ENCODE measurements around the gene STX1B. TPM values are rescaled to one million over a fixed set of nuclear protein-coding genes. Genes with fewer than 3 reads are reported as not detected.

Gene STX1B
- total RNA-seq, 2 experiments from 2014 or later: 3.1 to 3.5 TPM

DNA sequence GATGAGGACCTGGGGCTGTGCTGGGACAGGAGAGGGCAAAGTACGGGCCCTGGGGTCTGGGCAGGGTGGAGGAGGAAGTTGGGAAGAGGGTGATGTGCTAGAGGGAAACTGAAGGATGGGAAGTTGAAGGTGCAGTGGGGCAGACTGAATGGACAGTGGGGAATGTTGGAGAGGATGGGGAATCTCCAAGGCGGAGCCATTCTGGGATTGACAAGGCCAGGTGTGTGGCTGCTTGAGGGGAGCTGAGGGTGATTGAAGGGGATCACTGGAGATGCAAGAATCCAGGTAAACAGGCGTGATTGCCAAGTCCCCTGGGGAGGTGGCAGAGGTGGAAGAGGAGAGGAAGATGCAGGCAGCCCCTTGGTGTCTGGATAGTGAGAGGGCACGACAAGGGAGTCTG lies 34.0 kb downstream of the STX1B start:
- H3K9me3 Mint-ChIP-seq: no peaks in the 10 kb centered on the region
- H3K27me3 Mint-ChIP-seq: no peaks in the 10 kb centered on the region
- H3K4me3 Mint-ChIP-seq: no peak overlapping the region
- DNase-seq: no peak
- H3K4me1 Mint-ChIP-seq: peaks cover 3% of the 10 kb centered on the region
- no peak for ATAC-seq (ENCODE audit: low read depth)
- peaks cover 36% of the 10 kb centered on the region for H3K36me3 Mint-ChIP-seq
- H3K27ac Mint-ChIP-seq: no peak overlapping the region
- POLR2A ChIA-PET: no interaction called here

- Mint-ChIP-seq H3K36me3 (peaks cover 46% of the 10 kb centered on the region), H3K27ac (peak overlapping the region; percentile 5), H3K9me3 (no peaks in the 10 kb centered on the region), H3K4me3 (no peak overlapping the region), H3K4me1 (peaks cover 3% of the 10 kb centered on the region), H3K27me3 (no peaks in the 10 kb centered on the region)
- ATAC-seq (ENCODE audit: low read depth): no peak
- POLR2A ChIA-PET: no interaction called here
- no peak for DNase-seq
Observed at GRCh38 chr16:30974348-30974747, 36.1 kb downstream of the STX1B start.

DNA sequence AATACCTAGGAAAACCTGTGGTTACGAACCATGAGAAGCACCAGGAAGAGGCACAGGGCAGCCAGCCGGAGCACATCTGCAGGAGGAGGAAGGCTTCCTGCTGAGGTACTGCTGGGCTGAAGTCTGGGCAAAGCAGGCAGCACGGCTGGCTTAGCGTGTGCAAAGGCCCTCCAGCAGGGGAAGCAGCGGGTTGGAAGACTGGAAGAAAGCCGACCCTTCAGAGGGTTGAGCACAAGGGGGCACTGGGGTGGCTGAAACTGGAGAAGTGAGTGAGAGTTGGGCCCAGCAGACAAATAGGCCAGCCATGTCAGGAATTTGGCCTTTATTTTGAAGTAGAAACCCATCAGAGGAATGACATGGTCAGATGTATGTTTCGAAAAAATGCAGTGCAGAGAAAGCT lies 37.6 kb downstream of the STX1B start:
- DNase-seq (no peak), ATAC-seq (ENCODE audit: low read depth) (no peak)
- peaks cover 46% of the 10 kb centered on the region for H3K36me3 Mint-ChIP-seq
- POLR2A ChIA-PET: no interaction called here
- H3K4me1 Mint-ChIP-seq: peaks cover 3% of the 10 kb centered on the region
- H3K4me3 Mint-ChIP-seq: no peak overlapping the region
- no peaks in the 10 kb centered on the region for H3K9me3 Mint-ChIP-seq
- H3K27me3 Mint-ChIP-seq: no peaks in the 10 kb centered on the region
- H3K27ac Mint-ChIP-seq: no peak overlapping the region

DNA sequence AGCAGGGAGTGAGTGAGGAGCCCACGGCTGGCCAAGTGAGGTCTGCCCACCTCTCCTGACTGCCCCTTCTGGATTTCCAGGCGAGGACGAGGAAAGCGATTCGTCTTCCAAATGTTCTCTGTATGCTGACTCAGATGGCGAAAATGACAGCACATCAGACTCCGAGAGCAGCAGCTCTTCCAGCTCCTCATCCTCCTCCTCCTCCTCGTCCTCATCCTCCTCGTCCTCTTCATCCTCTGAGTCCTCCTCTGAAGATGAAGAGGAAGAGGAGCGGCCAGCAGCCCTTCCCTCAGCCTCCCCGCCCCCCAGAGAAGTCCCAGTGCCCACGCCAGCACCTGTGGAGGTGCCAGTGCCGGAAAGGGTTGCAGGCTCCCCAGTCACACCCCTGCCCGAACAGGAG lies 39.1 kb downstream of the STX1B start:
- peaks cover 48% of the 10 kb centered on the region for H3K36me3 Mint-ChIP-seq

GRCh38 chr16:30969246-30969842 lies 41.1 kb downstream of the STX1B start:
- no peak for ATAC-seq (ENCODE audit: low read depth)
- H3K36me3 Mint-ChIP-seq: peaks cover 45% of the 10 kb centered on the region
- H3K27ac Mint-ChIP-seq: no peak overlapping the region
- DNase-seq: no peak
- no peak overlapping the region for H3K4me3 Mint-ChIP-seq
- no peaks in the 10 kb centered on the region for H3K27me3 Mint-ChIP-seq
- POLR2A ChIA-PET: interaction anchor here (0.7 to 1.2 kb wide), 2 partner anchors 91 to 211 kb away, joined by 3 read pairs; partner anchors contain the start of gene FUS
- no peaks in the 10 kb centered on the region for H3K9me3 Mint-ChIP-seq
- H3K4me1 Mint-ChIP-seq: no peaks in the 10 kb centered on the region

More for the DNA sequence above, 39.1 kb downstream of the STX1B start:
- Mint-ChIP-seq H3K4me1 (no peaks in the 10 kb centered on the region), H3K9me3 (no peaks in the 10 kb centered on the region), H3K27me3 (no peaks in the 10 kb centered on the region), H3K4me3 (no peak overlapping the region), H3K27ac (no peak overlapping the region)
- DNase-seq (no peak), ATAC-seq (ENCODE audit: low read depth) (no peak)
- POLR2A ChIA-PET: no interaction called here

DNA sequence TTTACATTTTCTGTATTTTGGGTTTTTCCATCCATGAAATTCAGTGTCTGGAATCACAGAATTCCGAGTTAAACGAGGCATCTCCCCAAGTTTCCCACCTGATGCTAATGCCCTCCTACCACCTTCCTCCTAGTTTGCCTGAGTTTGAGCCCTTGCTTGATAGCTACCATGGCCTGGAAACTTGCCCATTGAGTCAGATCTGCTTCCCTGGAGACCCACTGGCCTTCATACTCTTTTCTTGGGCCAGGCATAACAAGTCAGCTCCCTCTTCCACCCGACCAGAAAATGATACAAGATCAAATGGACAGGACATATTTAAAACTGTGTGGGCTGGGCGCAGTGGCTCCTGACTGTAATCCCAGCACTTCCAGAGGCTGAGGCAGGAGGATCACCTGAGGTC lies 42.6 kb downstream of the STX1B start:
- no peak for ATAC-seq (ENCODE audit: low read depth)
- H3K9me3 Mint-ChIP-seq: no peaks in the 10 kb centered on the region
- POLR2A ChIA-PET: interaction anchor here (1.3 kb wide), 1 partner anchor 9 kb away, joined by 4 read pairs; no protein-coding TSS in a partner anchor

DNA sequence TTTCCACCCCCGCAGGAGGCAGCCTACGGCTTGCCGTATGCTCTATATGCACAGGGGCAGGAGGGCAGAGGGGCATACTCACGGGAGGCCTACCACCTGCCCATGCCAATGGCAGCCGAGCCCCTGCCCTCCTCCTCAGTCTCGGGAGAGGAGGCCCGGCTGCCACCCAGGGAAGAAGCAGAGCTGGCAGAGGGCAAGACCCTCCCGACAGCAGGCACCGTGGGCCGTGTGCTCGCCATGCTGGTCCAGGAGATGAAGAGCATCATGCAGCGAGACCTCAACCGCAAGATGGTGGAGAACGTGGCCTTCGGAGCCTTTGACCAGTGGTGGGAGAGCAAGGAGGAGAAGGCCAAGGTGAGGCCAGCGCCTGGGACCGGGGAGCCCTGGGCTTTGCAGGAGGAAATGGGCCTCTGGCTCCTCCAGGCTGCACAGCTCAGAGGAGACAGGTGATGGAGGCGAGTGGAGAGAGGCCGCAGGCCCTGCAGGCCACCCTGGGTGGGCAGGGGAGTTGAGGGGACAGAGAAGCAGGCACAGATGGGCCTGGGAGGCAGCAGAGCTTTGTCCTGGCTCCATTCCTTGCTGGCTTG lies 44.3 kb downstream of the STX1B start:
- POLR2A ChIA-PET: no interaction called here
- Mint-ChIP-seq H3K4me1 (no peaks in the 10 kb centered on the region), H3K4me3 (no peak overlapping the region), H3K27me3 (no peaks in the 10 kb centered on the region), H3K27ac (no peak overlapping the region), H3K9me3 (no peaks in the 10 kb centered on the region), H3K36me3 (peaks cover 33% of the 10 kb centered on the region)
- no peak for ATAC-seq (ENCODE audit: low read depth)
- DNase-seq: no peak

More for the DNA sequence above, 42.6 kb downstream of the STX1B start:
- Mint-ChIP-seq H3K4me1 (no peaks in the 10 kb centered on the region), H3K27ac (no peak overlapping the region), H3K27me3 (no peaks in the 10 kb centered on the region), H3K4me3 (no peak overlapping the region), H3K36me3 (peaks cover 41% of the 10 kb centered on the region)
- no peak for DNase-seq

GRCh38 chr16:30965436-30965835 lies 45.0 kb downstream of the STX1B start:
- H3K27me3 Mint-ChIP-seq: no peaks in the 10 kb centered on the region
- no peak overlapping the region for H3K4me3 Mint-ChIP-seq
- no peaks in the 10 kb centered on the region for H3K9me3 Mint-ChIP-seq
- DNase-seq: no peak
- peaks cover 27% of the 10 kb centered on the region for H3K36me3 Mint-ChIP-seq
- POLR2A ChIA-PET: no interaction called here
- no peak overlapping the region for H3K27ac Mint-ChIP-seq
- H3K4me1 Mint-ChIP-seq: peaks cover under 1% of the 10 kb centered on the region
- no peak for ATAC-seq (ENCODE audit: low read depth)

GRCh38 chr16:30964574-30965226 lies 45.7 kb downstream of the STX1B start:
- Mint-ChIP-seq H3K27me3 (no peaks in the 10 kb centered on the region), H3K9me3 (no peaks in the 10 kb centered on the region), H3K36me3 (peaks cover 33% of the 10 kb centered on the region), H3K27ac (no peak overlapping the region), H3K4me1 (peaks cover 8% of the 10 kb centered on the region), H3K4me3 (no peak overlapping the region)
- POLR2A ChIA-PET: no interaction called here
- DNase-seq (no peak), ATAC-seq (ENCODE audit: low read depth) (no peak)

DNA sequence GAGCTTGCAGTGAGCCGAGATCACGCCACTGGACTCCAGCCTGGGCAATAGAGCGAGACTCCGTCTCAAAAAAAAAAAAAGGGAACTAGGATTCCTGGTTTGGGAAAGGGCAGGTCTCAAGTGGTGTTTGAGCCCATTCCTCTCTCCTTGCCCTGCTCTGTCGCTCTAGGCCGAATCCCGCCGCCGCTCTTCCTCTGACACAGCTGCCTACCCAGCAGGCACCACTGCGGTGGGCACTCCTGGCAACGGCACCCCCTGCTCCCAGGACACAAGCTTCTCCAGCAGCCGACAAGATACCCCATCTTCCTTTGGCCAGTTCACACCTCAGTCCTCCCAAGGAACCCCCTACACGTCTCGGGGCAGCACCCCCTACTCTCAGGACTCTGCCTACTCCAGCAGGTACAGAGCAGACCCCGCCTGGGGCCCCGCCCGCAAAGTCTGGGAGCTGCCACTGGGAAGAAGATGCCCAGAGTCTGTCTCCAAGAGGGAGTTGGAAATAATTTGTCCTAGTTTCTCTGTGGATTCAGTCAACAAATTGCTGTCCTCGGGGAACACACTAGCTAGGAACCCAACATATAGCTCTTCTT lies 46.4 kb downstream of the STX1B start:
- Mint-ChIP-seq H3K36me3 (peaks cover 36% of the 10 kb centered on the region), H3K4me1 (peaks cover 15% of the 10 kb centered on the region), H3K27ac (no peak overlapping the region), H3K9me3 (no peaks in the 10 kb centered on the region), H3K4me3 (no peak overlapping the region), H3K27me3 (no peaks in the 10 kb centered on the region)
- no peak for DNase-seq
- no peak for ATAC-seq (ENCODE audit: low read depth)
- POLR2A ChIA-PET: interaction anchor here (0.7 kb wide), 1 partner anchor 147 kb away, joined by 3 read pairs; no protein-coding TSS in a partner anchor

GRCh38 chr16:30961384-30961783 lies 49.1 kb downstream of the STX1B start:
- ATAC-seq (ENCODE audit: low read depth): no peak
- POLR2A ChIA-PET: no interaction called here
- Mint-ChIP-seq H3K27ac (no peak overlapping the region), H3K27me3 (no peaks in the 10 kb centered on the region), H3K4me3 (no peak overlapping the region), H3K9me3 (no peaks in the 10 kb centered on the region), H3K4me1 (peaks cover 25% of the 10 kb centered on the region), H3K36me3 (peaks cover 24% of the 10 kb centered on the region)
- no peak for DNase-seq

DNA sequence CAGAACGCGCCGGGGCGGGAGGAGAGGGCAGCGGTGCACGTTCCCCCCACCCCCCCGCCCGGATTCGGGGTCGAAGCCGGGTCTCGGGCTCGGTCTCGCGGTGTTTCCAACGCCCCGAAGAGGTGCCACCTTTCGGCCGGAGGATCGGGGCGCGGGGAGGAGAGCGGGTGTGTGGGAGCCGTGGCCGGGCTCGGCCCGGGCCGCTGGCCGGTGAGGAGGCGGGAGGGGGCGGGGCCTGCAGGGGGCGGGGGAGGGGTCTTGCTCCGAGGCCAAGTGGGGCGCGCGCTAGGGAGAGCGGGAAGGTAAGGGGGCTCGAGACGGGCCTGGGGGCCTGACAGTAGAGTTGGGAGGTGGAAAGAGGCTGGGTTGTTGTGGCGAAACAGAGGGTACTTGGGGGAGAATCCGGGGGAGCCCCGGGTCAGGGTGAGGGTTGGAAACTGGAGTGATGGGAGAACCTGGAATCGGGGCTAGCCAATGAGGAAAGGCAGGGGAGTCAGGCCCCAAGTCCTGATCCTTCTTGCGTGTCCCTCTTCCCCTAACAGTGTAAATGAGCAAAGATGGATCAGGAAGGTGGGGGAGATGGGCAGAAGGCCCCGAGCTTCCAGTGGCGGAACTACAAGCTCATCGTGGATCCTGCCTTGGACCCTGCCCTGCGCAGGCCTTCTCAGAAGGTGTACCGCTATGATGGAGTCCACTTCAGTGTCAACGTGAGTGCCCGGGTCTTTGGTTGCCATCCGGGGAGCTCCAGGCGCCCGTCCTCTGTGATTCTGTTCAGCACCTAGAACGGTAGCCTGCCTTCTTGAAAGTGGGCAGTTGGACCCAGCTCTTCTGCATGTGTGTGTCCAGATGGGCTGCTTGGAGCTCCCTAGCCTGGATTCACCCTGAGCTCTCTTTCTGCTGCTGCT lies 52.0 kb downstream of the STX1B start:
- no peaks in the 10 kb centered on the region for H3K9me3 Mint-ChIP-seq
- H3K4me1 Mint-ChIP-seq: peaks cover 35% of the 10 kb centered on the region
- ATAC-seq (ENCODE audit: low read depth): no peak
- no peak for DNase-seq
- POLR2A ChIA-PET: interaction anchor here (0.6 to 1.0 kb wide), 5 partner anchors 10 to 387 kb away, joined by 3 to 5 read pairs (median 3); partner anchors contain the start of genes ZNF646 and ZNF668
- H3K27me3 Mint-ChIP-seq: no peaks in the 10 kb centered on the region
- peak overlapping the region; percentile 91 for H3K27ac Mint-ChIP-seq
- peaks cover 18% of the 10 kb centered on the region for H3K36me3 Mint-ChIP-seq
- H3K4me3 Mint-ChIP-seq: peak overlapping the region; percentile 92

All from activated naive CD8-positive, alpha-beta T cell treated with anti-CD3 and anti-CD28 coated beads, Interleukin-2, amount 10 ng/mL, durations not matched to agents 7 days and 5 days (primary cell).